ENCODE results near the gene RBM33. TPM values are rescaled to one million over a fixed set of nuclear protein-coding genes. Genes with fewer than 3 reads are reported as not detected.

RBM33 gene
- total RNA-seq, 4 donors from 2014 or later = 62.8 to 129 (median 92.8) TPM

- in situ Hi-C loops (cut with MboI; ENCODE audit: low pct_ligation_motif_present in 1 of 4, low pct_unique_long_range_greater_than_20kb in 1 of 4, low sequenced_read_pairs in 3 of 4) (loop anchor here in 3 of 4 donors (5.0 to 25.0 kb wide), 3 partner anchors 168 to 378 kb away; no protein-coding TSS in a partner anchor), intact Hi-C loops (cut with DNase I; ENCODE audit: low total_unique reads) (loop anchor here (10.0 kb wide), 1 partner anchor 171 kb away; no protein-coding TSS in a partner anchor)
Observed at GRCh38 chr7:155765458-155765857, 121.0 kb downstream of the RBM33 start.

GRCh38 chr7:155766386-155766785 is 121.9 kb downstream of the RBM33 start:
- Histone ChIP-seq H3K27ac (no peak overlapping the region), H3K9me3 (no peaks in the 10 kb centered on the region), H3K4me1 (peaks cover 0 to 31% (median 0%) of the 10 kb centered on the region in 4 donors), H3K27me3 (no peaks in the 10 kb centered on the region), H3K36me3 (peaks cover 0 to 32% (median 15%) of the 10 kb centered on the region in 4 donors), H3K4me3 (no peak overlapping the region)
- TF ChIP-seq POLR2AphosphoS5 (IDR thresholded peaks at IDR 0.05) = no peak
- TF ChIP-seq CTCF (IDR thresholded peaks at IDR 0.05) = no peak
- no peak for TF ChIP-seq POLR2A (IDR thresholded peaks at IDR 0.05)
- no peak for TF ChIP-seq EP300 (IDR thresholded peaks at IDR 0.05; ENCODE audit: low read depth)
- in situ Hi-C loops (cut with MboI; ENCODE audit: low pct_ligation_motif_present in 1 of 4, low pct_unique_long_range_greater_than_20kb in 1 of 4, low sequenced_read_pairs in 3 of 4) = loop anchor here in 3 of 4 donors (5.0 to 25.0 kb wide), 3 partner anchors 169 to 379 kb away; no protein-coding TSS in a partner anchor
- no peak for DNase-seq
- WGBS, 2 donors (ENCODE audit: low coverage in 1 of 2) = 93 to 100% methylated on average over 2 to 12 of the region's 12 CpGs
- intact Hi-C loops (cut with DNase I; ENCODE audit: low total_unique reads) = loop anchor here (10.0 kb wide), 1 partner anchor 172 kb away; no protein-coding TSS in a partner anchor

More at GRCh38 chr7:155765458-155765857, 121.0 kb downstream of the RBM33 start:
- H3K4me3 ChIP-seq = no peak overlapping the region
- H3K27ac ChIP-seq = no peak overlapping the region
- 96 to 100% methylated on average over 6 to 8 of the region's 8 CpGs for WGBS, 2 donors (ENCODE audit: low coverage in 1 of 2)
- H3K36me3 ChIP-seq = peaks cover 0 to 32% (median 15%) of the 10 kb centered on the region in 4 donors
- no peak for TF ChIP-seq EP300 (IDR thresholded peaks at IDR 0.05; ENCODE audit: low read depth)
- H3K9me3 ChIP-seq = no peaks in the 10 kb centered on the region
- H3K27me3 ChIP-seq = no peaks in the 10 kb centered on the region
- no peak for DNase-seq
- peaks cover 0 to 37% (median 2%) of the 10 kb centered on the region in 4 donors for H3K4me1 ChIP-seq

DNA sequence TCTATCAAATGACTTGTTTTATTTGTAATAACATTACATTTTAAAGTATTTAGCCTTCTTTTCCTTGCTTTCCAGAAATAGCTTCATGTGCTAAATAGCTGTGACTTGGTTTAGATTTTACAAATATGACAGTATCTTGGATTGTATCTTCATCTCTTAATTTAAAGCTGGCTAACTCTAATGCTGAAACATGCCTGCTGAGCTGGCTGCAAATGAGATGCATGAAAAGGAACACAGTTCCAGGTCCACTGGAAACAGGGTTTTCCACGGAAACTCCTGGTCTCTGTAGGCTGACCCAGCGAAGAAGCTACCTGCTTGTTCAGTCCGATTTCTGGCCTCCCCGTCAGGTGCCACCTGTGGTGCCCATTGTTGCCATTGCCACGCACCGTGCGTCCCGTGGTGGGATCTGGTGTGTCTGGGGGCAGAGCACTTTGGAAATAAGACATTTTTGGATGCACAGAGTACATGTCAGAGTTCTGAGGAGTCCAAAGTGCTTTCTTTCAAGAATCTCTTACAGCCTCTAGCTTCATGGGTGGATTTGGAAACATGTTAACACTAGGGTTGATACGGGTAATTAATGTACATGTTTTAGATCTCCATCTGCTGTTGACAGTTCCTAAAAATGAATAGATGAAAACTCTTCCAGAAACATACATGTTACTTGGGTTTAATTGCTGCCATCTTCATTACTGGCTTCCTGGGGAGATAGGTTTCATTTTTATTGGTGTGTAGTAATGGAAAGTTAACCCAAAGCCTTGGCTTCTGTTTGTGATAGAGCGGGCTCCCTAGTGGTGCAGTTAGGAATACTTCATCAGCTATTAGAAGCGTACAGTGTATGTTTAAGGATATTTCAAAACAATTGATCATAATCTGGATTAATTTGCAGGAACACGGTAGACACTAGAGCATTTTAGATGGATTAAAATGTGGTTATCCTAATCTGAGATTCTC is 122.8 kb downstream of the RBM33 start:
- TF ChIP-seq POLR2A (IDR thresholded peaks at IDR 0.05) = no peak
- no peak for TF ChIP-seq POLR2AphosphoS5 (IDR thresholded peaks at IDR 0.05)
- 83 to 90% methylated on average over 4 to 12 of the region's 12 CpGs for WGBS, 2 donors (ENCODE audit: low coverage in 1 of 2)
- peaks cover 0 to 24% (median 0%) of the 10 kb centered on the region in 4 donors for H3K4me1 ChIP-seq
- intact Hi-C loops (cut with DNase I; ENCODE audit: low total_unique reads) = loop anchor here (10.0 kb wide), 1 partner anchor 172 kb away; no protein-coding TSS in a partner anchor
- H3K9me3 ChIP-seq = no peaks in the 10 kb centered on the region
- no peak overlapping the region for H3K27ac ChIP-seq
- no peaks in the 10 kb centered on the region for H3K27me3 ChIP-seq
- H3K36me3 ChIP-seq = peaks cover 0 to 32% (median 15%) of the 10 kb centered on the region in 4 donors
- no peak overlapping the region for H3K4me3 ChIP-seq
- DNase-seq = no peak
- in situ Hi-C loops (cut with MboI; ENCODE audit: low pct_ligation_motif_present in 1 of 4, low pct_unique_long_range_greater_than_20kb in 1 of 4, low sequenced_read_pairs in 3 of 4) = loop anchor here in 3 of 4 donors (5.0 to 25.0 kb wide), 3 partner anchors 170 to 380 kb away; no protein-coding TSS in a partner anchor

GRCh38 chr7:155769701-155770100 is 125.2 kb downstream of the RBM33 start:
- no peaks in the 10 kb centered on the region for H3K27me3 ChIP-seq
- no peak overlapping the region for H3K4me3 ChIP-seq
- intact Hi-C loops (cut with DNase I; ENCODE audit: low total_unique reads) (loop anchor here (10.0 kb wide), 1 partner anchor 175 kb away; no protein-coding TSS in a partner anchor), in situ Hi-C loops (cut with MboI; ENCODE audit: low pct_ligation_motif_present in 1 of 4, low pct_unique_long_range_greater_than_20kb in 1 of 4, low sequenced_read_pairs in 3 of 4) (loop anchor here in 3 of 4 donors (5.0 to 25.0 kb wide), 3 partner anchors 172 to 382 kb away; no protein-coding TSS in a partner anchor)
- H3K4me1 ChIP-seq = peaks cover 0 to 1% (median 0%) of the 10 kb centered on the region in 4 donors
- WGBS, 2 donors (ENCODE audit: low coverage in 1 of 2) = 72 to 95% methylated on average over 4 to 6 of the region's 6 CpGs
- peak overlapping the region in 2 of 4 donors; percentile 5 to 20 for H3K27ac ChIP-seq
- H3K9me3 ChIP-seq = no peaks in the 10 kb centered on the region
- no peak for TF ChIP-seq POLR2AphosphoS5 (IDR thresholded peaks at IDR 0.05)
- no peak for TF ChIP-seq POLR2A (IDR thresholded peaks at IDR 0.05)
- TF ChIP-seq EP300 (IDR thresholded peaks at IDR 0.05; ENCODE audit: low read depth) = no peak
- no peak for TF ChIP-seq CTCF (IDR thresholded peaks at IDR 0.05)
- H3K36me3 ChIP-seq = peaks cover 0 to 33% (median 15%) of the 10 kb centered on the region in 4 donors
- DNase-seq = no peak
